Skeletal muscle tissue (tissue), 4 donors: ENCODE measurements around the gene ELMOD1. TPM values are rescaled to one million over a fixed set of nuclear protein-coding genes. Genes with fewer than 3 reads are reported as not detected.

ENCODE experiments used
- H3K27ac ChIP-seq: one replicate; pipeline ENCODE4 v1.7.0; 2013; ENCODE audit warnings: mild to moderate bottlenecking, low read depth, low read length, inconsistent platforms
- H3K27me3 ChIP-seq, 3 donors: one replicate each; pipeline ENCODE4 v1.7.0; 2013; ENCODE audit warnings: low read length in 3 of 3; ENCODE audit not compliant: control insufficient read depth in 3 of 3, insufficient read depth in 3 of 3
- H3K36me3 ChIP-seq, 3 donors: one replicate each; pipeline ENCODE4 v1.7.0; 2013; ENCODE audit warnings: low read length in 3 of 3; ENCODE audit not compliant: control insufficient read depth in 3 of 3, insufficient read depth in 3 of 3
- H3K4me1 ChIP-seq, 3 donors: one replicate each; pipeline ENCODE4 v1.7.0; 2013; ENCODE audit warnings: low read length in 3 of 3, mild to moderate bottlenecking in 3 of 3; ENCODE audit not compliant: control insufficient read depth in 3 of 3, insufficient read depth in 3 of 3
- H3K4me3 ChIP-seq, 3 donors: one replicate each; pipeline ENCODE4 v1.7.0; 2013; ENCODE audit warnings: low read length in 3 of 3
- H3K9ac ChIP-seq, 3 donors: one replicate each; pipeline ENCODE4 v1.7.0; 2013; ENCODE audit warnings: low read length in 3 of 3, mild to moderate bottlenecking in 3 of 3, moderate library complexity in 2 of 3, low read depth in 1 of 3
- H3K9me3 ChIP-seq, 3 donors: one replicate each; pipeline ENCODE4 v1.7.0; 2013; ENCODE audit warnings: low read length in 3 of 3; ENCODE audit not compliant: control insufficient read depth in 3 of 3
- total RNA-seq: library from RNA; depleted of rRNA; stranded (reverse); fragments of >200 nt; gene quantifications from one replicate; pipeline ENCODE4 v1.2.3, GENCODE V29; 2014
- donor health status: Osteomylitis.

Gene ELMOD1
- total RNA-seq, 1 donor from 2014 or later: 6.3 TPM

- Histone ChIP-seq H3K4me3 (no peak overlapping the region), H3K27me3 (no peaks in the 10 kb centered on the region), H3K9me3 (no peaks in the 10 kb centered on the region), H3K4me1 (peaks cover 8 to 17% (median 15%) of the 10 kb centered on the region in 3 donors), H3K36me3 (no peaks in the 10 kb centered on the region), H3K27ac (peak overlapping the region; percentile 93), H3K9ac (no peak overlapping the region)
These were observed 104.5 kb downstream of the ELMOD1 start for GRCh38 chr11:107695446-107695845.

- Histone ChIP-seq H3K27ac (peak overlapping the region; percentile 93), H3K27me3 (no peaks in the 10 kb centered on the region), H3K36me3 (no peaks in the 10 kb centered on the region), H3K4me3 (no peak overlapping the region), H3K9ac (no peak overlapping the region), H3K4me1 (peaks cover 8 to 17% (median 15%) of the 10 kb centered on the region in 3 donors), H3K9me3 (no peaks in the 10 kb centered on the region)
These were observed 105.2 kb downstream of the ELMOD1 start for GRCh38 chr11:107696140-107696539.

- Histone ChIP-seq H3K4me3 (no peak overlapping the region), H3K4me1 (peaks cover 12 to 19% (median 18%) of the 10 kb centered on the region in 3 donors), H3K9ac (no peak overlapping the region), H3K36me3 (no peaks in the 10 kb centered on the region), H3K27ac (peak overlapping the region; percentile 93), H3K9me3 (no peaks in the 10 kb centered on the region), H3K27me3 (no peaks in the 10 kb centered on the region)
These were observed 106.3 kb downstream of the ELMOD1 start for GRCh38 chr11:107697291-107697690.

GRCh38 chr11:107699371-107700285 is 108.7 kb downstream of the ELMOD1 start:
- Histone ChIP-seq H3K9me3 (no peaks in the 10 kb centered on the region), H3K36me3 (no peaks in the 10 kb centered on the region), H3K27ac (no peak overlapping the region), H3K27me3 (no peaks in the 10 kb centered on the region), H3K4me3 (no peak overlapping the region), H3K9ac (no peak overlapping the region), H3K4me1 (peaks cover 21 to 25% (median 23%) of the 10 kb centered on the region in 3 donors)

GRCh38 chr11:107702109-107702660 is 111.2 kb downstream of the ELMOD1 start:
- Histone ChIP-seq H3K4me1 (peaks cover 23 to 38% (median 28%) of the 10 kb centered on the region in 3 donors), H3K27ac (peak overlapping the region; percentile 22), H3K4me3 (no peak overlapping the region), H3K27me3 (no peaks in the 10 kb centered on the region), H3K9ac (no peak overlapping the region), H3K36me3 (no peaks in the 10 kb centered on the region), H3K9me3 (no peaks in the 10 kb centered on the region)

GRCh38 chr11:107702723-107703122 is 111.8 kb downstream of the ELMOD1 start:
- Histone ChIP-seq H3K4me3 (no peak overlapping the region), H3K27me3 (no peaks in the 10 kb centered on the region), H3K27ac (peak overlapping the region; percentile 91), H3K36me3 (peaks cover 0 to 2% (median under 1%) of the 10 kb centered on the region in 3 donors), H3K9me3 (no peaks in the 10 kb centered on the region), H3K4me1 (peaks cover 26 to 43% (median 33%) of the 10 kb centered on the region in 3 donors), H3K9ac (no peak overlapping the region)

GRCh38 chr11:107704451-107704850 is 113.5 kb downstream of the ELMOD1 start:
- peaks cover 0 to 11% (median 4%) of the 10 kb centered on the region in 3 donors for H3K36me3 ChIP-seq
- H3K4me3 ChIP-seq: no peak overlapping the region
- no peaks in the 10 kb centered on the region for H3K27me3 ChIP-seq
- H3K27ac ChIP-seq: peak overlapping the region; percentile 91
- H3K9me3 ChIP-seq: no peaks in the 10 kb centered on the region
- H3K4me1 ChIP-seq: peaks cover 28 to 47% (median 40%) of the 10 kb centered on the region in 3 donors
- no peak overlapping the region for H3K9ac ChIP-seq

GRCh38 chr11:107705027-107705426 is 114.1 kb downstream of the ELMOD1 start:
- Histone ChIP-seq H3K27ac (peak overlapping the region; percentile 91), H3K4me1 (peaks cover 28 to 41% (median 40%) of the 10 kb centered on the region in 3 donors), H3K4me3 (no peak overlapping the region), H3K9ac (no peak overlapping the region), H3K9me3 (no peaks in the 10 kb centered on the region), H3K27me3 (no peaks in the 10 kb centered on the region), H3K36me3 (peaks cover 0 to 14% (median 5%) of the 10 kb centered on the region in 3 donors)

GRCh38 chr11:107706531-107706930 is 115.6 kb downstream of the ELMOD1 start:
- peaks cover 28 to 40% (median 40%) of the 10 kb centered on the region in 3 donors for H3K4me1 ChIP-seq
- H3K9me3 ChIP-seq: no peaks in the 10 kb centered on the region
- no peak overlapping the region for H3K9ac ChIP-seq
- no peaks in the 10 kb centered on the region for H3K27me3 ChIP-seq
- H3K36me3 ChIP-seq: peaks cover 0 to 28% (median 7%) of the 10 kb centered on the region in 3 donors
- peak overlapping the region; percentile 91 for H3K27ac ChIP-seq
- no peak overlapping the region for H3K4me3 ChIP-seq

- Histone ChIP-seq H3K27ac (peak overlapping the region; percentile 91), H3K9me3 (no peaks in the 10 kb centered on the region), H3K27me3 (no peaks in the 10 kb centered on the region), H3K4me3 (peak overlapping the region; percentile 49 to 76 (median 72)), H3K4me1 (peaks cover 26 to 39% (median 37%) of the 10 kb centered on the region in 3 donors), H3K36me3 (peaks cover 0 to 28% (median 7%) of the 10 kb centered on the region in 3 donors), H3K9ac (peak overlapping the region in 1 of 3 donors; percentile 55)
These were observed 116.3 kb downstream of the ELMOD1 start for GRCh38 chr11:107707215-107707671.
